GM23338 (cell line): Measurements from ENCODE around the gene MCM7. TPM values are rescaled to one million over a fixed set of nuclear protein-coding genes. Genes with fewer than 3 reads are reported as not detected.

Experiments used
- ATAC-seq: fragments of 200-7000 bp; cut with Tn5 transposase; 3 replicates; pipeline ENCODE4 v1.9.1; 2020
- DNase-seq: peaks from one replicate; pipeline ENCODE4 v3.0.0-alpha.2; 2015; ENCODE audit warnings: low spot score
- H2AFZ ChIP-seq: fragments of 200-600 bp; sonication (generic); 2 replicates; pipeline ENCODE4 v1.8.0; 2016; ENCODE audit warnings: antibody characterized with exemption, mild to moderate bottlenecking, moderate library complexity
- H3F3A ChIP-seq: fragments of 200-600 bp; sonication (generic); replicated peaks from 2 replicates; pipeline ENCODE4 v1.8.0; 2017; ENCODE audit warnings: antibody characterized with exemption, mixed run types, low read depth
- H3K27ac ChIP-seq: fragments of 200-600 bp; sonication (generic); 2 replicates; pipeline ENCODE4 v1.6.1; 2016; ENCODE audit warnings: low read depth
- H3K27me3 ChIP-seq: fragments of 200-600 bp; sonication (generic); 2 replicates; pipeline ENCODE4 v1.8.0; 2016; ENCODE audit warnings: mild to moderate bottlenecking, mixed run types, moderate library complexity; ENCODE audit not compliant: insufficient read depth
- H3K36me3 ChIP-seq: fragments of 200-600 bp; sonication (generic); 2 replicates; pipeline ENCODE4 v1.8.0; 2016; ENCODE audit warnings: mild to moderate bottlenecking; ENCODE audit not compliant: insufficient read depth
- H3K4me1 ChIP-seq: fragments of 200-600 bp; sonication (generic); 2 replicates; pipeline ENCODE4 v1.8.0; 2016; ENCODE audit warnings: mild to moderate bottlenecking, moderate library complexity; ENCODE audit not compliant: insufficient read depth
- H3K4me2 ChIP-seq: fragments of 200-600 bp; sonication (generic); 2 replicates; pipeline ENCODE4 v1.7.1; 2017; ENCODE audit warnings: mixed run types
- H3K4me3 ChIP-seq: fragments of 200-600 bp; sonication (generic); 2 replicates; pipeline ENCODE4 v1.6.1; 2016; ENCODE audit warnings: mixed run types
- H3K79me2 ChIP-seq: fragments of 200-600 bp; sonication (generic); replicated peaks from 2 replicates; pipeline ENCODE4 v1.8.0; 2017; ENCODE audit warnings: mild to moderate bottlenecking; ENCODE audit not compliant: insufficient read depth
- H3K9me2 ChIP-seq: fragments of 200-600 bp; sonication (generic); 2 replicates; pipeline ENCODE4 v1.8.0; 2017; ENCODE audit not compliant: insufficient read depth
- H4K20me1 ChIP-seq: fragments of 200-600 bp; sonication (generic); replicated peaks from 2 replicates; pipeline ENCODE4 v1.8.0; 2017; ENCODE audit warnings: mild to moderate bottlenecking; ENCODE audit not compliant: insufficient read depth
- H3K27ac Mint-ChIP-seq: 2 replicates; pipeline ENCODE4 v1.8.0; 2020; ENCODE audit warnings: inconsistent platforms, mild to moderate bottlenecking, moderate library complexity, mixed read lengths
- H3K27me3 Mint-ChIP-seq: 3 replicates; pipeline ENCODE4 v1.8.0; 2022; ENCODE audit warnings: low read depth, mild to moderate bottlenecking, moderate library complexity, mixed read lengths, inconsistent platforms; ENCODE audit not compliant: insufficient read depth, poor library complexity
- H3K36me3 Mint-ChIP-seq: 3 replicates; pipeline ENCODE4 v1.8.0; 2021; ENCODE audit warnings: low read depth, mild to moderate bottlenecking, inconsistent platforms, moderate library complexity, mixed read lengths
- H3K4me1 Mint-ChIP-seq: 3 replicates; pipeline ENCODE4 v1.8.0; 2020; ENCODE audit warnings: mild to moderate bottlenecking, inconsistent platforms, mixed read lengths
- H3K4me3 Mint-ChIP-seq: 3 replicates; pipeline ENCODE4 v1.8.0; 2021; ENCODE audit warnings: moderate library complexity, mild to moderate bottlenecking, inconsistent platforms, mixed read lengths
- H3K9me3 Mint-ChIP-seq: 3 replicates; pipeline ENCODE4 v1.8.0; 2020; ENCODE audit warnings: moderate library complexity, mild to moderate bottlenecking, inconsistent platforms, mixed read lengths
- CTCF ChIP-seq, 2 experiments: fragments of 200-600 bp in 1 of 2; sonication (generic) in 1 of 2; conservative IDR thresholded peaks; 2 replicates each; pipeline versions ENCODE4 v1.5.1 to v1.6.1; 2016 to 2017; ENCODE audit warnings: antibody characterized with exemption in 2 of 2, low read depth in 2 of 2, mild to moderate bottlenecking in 2 of 2, moderate library complexity in 1 of 2
- ETS1 ChIP-seq: IDR thresholded peaks from 2 replicates; pipeline ENCODE4 v1.6.1; 2016; ENCODE audit warnings: antibody characterized with exemption
- EZH2 ChIP-seq: fragments of 200-600 bp; sonication (generic); IDR thresholded peaks from one replicate; pipeline ENCODE4 v1.8.0; 2017; ENCODE audit warnings: antibody characterized with exemption, mild to moderate bottlenecking, low read depth; ENCODE audit not compliant: unreplicated experiment
- EZH2phosphoT487 ChIP-seq: fragments of 200-600 bp; sonication (generic); IDR thresholded peaks from one replicate; pipeline ENCODE4 v1.8.1; 2018; ENCODE audit warnings: antibody characterized with exemption; ENCODE audit not compliant: unreplicated experiment
- JUNB ChIP-seq: IDR thresholded peaks from one replicate; pipeline ENCODE4 v1.6.1; 2016; ENCODE audit warnings: antibody characterized with exemption; ENCODE audit not compliant: unreplicated experiment
- POLR2AphosphoS5 ChIP-seq: IDR thresholded peaks from 2 replicates; pipeline ENCODE4 v1.6.1; 2016; ENCODE audit warnings: antibody characterized with exemption, low read depth
- STAT1 ChIP-seq: IDR thresholded peaks from one replicate; pipeline ENCODE4 v1.6.1; 2016; ENCODE audit warnings: antibody characterized with exemption; ENCODE audit not compliant: unreplicated experiment
- ZNF114 ChIP-seq: fragments of 250-450 bp; sonication (Bioruptor Pico); IDR thresholded peaks from 2 replicates; pipeline ENCODE4 v1.5.0; 2020; ENCODE audit warnings: mild to moderate bottlenecking, moderate library complexity
- ZNF331 ChIP-seq: fragments of 250-450 bp; sonication (Bioruptor Pico); IDR thresholded peaks from 2 replicates; pipeline ENCODE4 v1.5.0; 2020; ENCODE audit warnings: low read depth, mild to moderate bottlenecking, moderate library complexity
- polyA plus RNA-seq: library from polyadenylated mRNA; unstranded; fragments of >200 nt; fragmentation: Nextera tagmentation; extraction: Ambion mirVana; gene quantifications from 2 replicates; pipeline ENCODE4 v1.2.1, GENCODE V29; 2016
- total RNA-seq: library from RNA; depleted of rRNA; stranded (reverse); fragments of >200 nt; shearing (Covaris generic); gene quantifications from 2 replicates; pipeline ENCODE4 v1.2.3, GENCODE V29; 2014

The MCM7 gene
- total and polyA plus RNA-seq, 2 experiments from 2014 or later: 140 to 285 TPM

- TF ChIP-seq EZH2 (no peak), JUNB (no peak), EZH2phosphoT487 (no peak), STAT1 (no peak), CTCF (conservative IDR thresholded peaks at IDR 0.05; ENCODE audit: low read depth in 2 of 2) (no peak), ZNF114 (no peak), POLR2AphosphoS5 (no peak)
Observed at GRCh38 chr7:100107890-100108289, 6.7 kb upstream of the MCM7 start (continued).

- Histone ChIP-seq H3K4me1 (peaks cover 5% of the 10 kb centered on the region; the same call in 1 of the 2 replicates), H3K9me2 (no peaks in the 10 kb centered on the region), H3K36me3 (peaks cover 17% of the 10 kb centered on the region; the same call in 1 of the 2 replicates), H3K4me3 (no peak overlapping the region), H3K27ac (no peak overlapping the region), H3K79me2 (peaks cover 5% of the 10 kb centered on the region; the same call in 1 of the 2 replicates), H2AFZ (no peak overlapping the region), H3F3A (peaks cover 4% of the 10 kb centered on the region; the same call in 1 of the 2 replicates), H3K4me2 (no peak overlapping the region), H3K27me3 (no peaks in the 10 kb centered on the region), H4K20me1 (no peaks in the 10 kb centered on the region)
- peaks cover 30% of the 10 kb centered on the region for H3K27me3 Mint-ChIP-seq
- H3K36me3 Mint-ChIP-seq: peaks cover 81% of the 10 kb centered on the region
- ATAC-seq (no peak), DNase-seq (no peak)
- H3K9me3 Mint-ChIP-seq: no peaks in the 10 kb centered on the region
- no peak overlapping the region; the same call in 2 of the 3 replicates for H3K4me3 Mint-ChIP-seq
- no peak for TF ChIP-seq CTCF (conservative IDR thresholded peaks at IDR 0.05; ENCODE audit: low read depth in 2 of 2)
- TF ChIP-seq ETS1: no peak
- no peak for TF ChIP-seq ZNF331
- TF ChIP-seq STAT1: no peak
- no peak overlapping the region for H3K27ac Mint-ChIP-seq
- H3K4me1 Mint-ChIP-seq: peaks cover 8% of the 10 kb centered on the region
Observed at GRCh38 chr7:100107125-100107737, 6.0 kb upstream of the MCM7 start.
